IMR-90 (cell line): ENCODE data around the gene TM4SF20. TPM values are rescaled to one million over a fixed set of nuclear protein-coding genes. Genes with fewer than 3 reads are reported as not detected.
A peak's percentile ranks its signal among the peaks of the same experiment; 100 is the strongest.

Source experiments
- ATAC-seq: fragments of 200-7000 bp; cut with Tn5 transposase; 2 replicates; pipeline ENCODE4 v1.9.1; 2020; ENCODE audit warnings: low read depth, mild to moderate bottlenecking, moderate library complexity
- BruUV-seq: library from RNA; stranded (reverse); fragments of 400-500 nt; replicated peaks from 2 replicates; lab custom pipeline; 2021; lab: Mats Ljungman, UMichigan
- CTCF ChIA-PET: fragments of 300-600 bp; formaldehyde crosslinking; extraction: SDS; loops from one replicate; lab custom pipeline; 2021; ENCODE audit warnings: antibody characterized with exemption; lab: Yijun Ruan, JAX
- POLR2A ChIA-PET: fragments of 300-600 bp; sonication (Branson Sonifier 250); formaldehyde crosslinking; loops from one replicate; lab custom pipeline; 2022; ENCODE audit warnings: antibody characterized with exemption; ENCODE audit not compliant: unreplicated experiment; lab: Charles Lee
- DNase-seq: peaks from one replicate; pipeline ENCODE4 v3.0.0; 2013
- H2AFZ ChIP-seq: replicated peaks from 2 replicates; pipeline ENCODE3; 2013; ENCODE audit warnings: low read length, mild to moderate bottlenecking; ENCODE audit not compliant: poor library complexity
- H2AK5ac ChIP-seq: 2 replicates; pipeline ENCODE4 v1.6.1; 2013; ENCODE audit warnings: low read depth, low read length, inconsistent platforms
- H2AK9ac ChIP-seq: replicated peaks from 2 replicates; pipeline ENCODE3; 2013; ENCODE audit warnings: mild to moderate bottlenecking, low read depth, low read length, moderate library complexity; ENCODE audit not compliant: poor library complexity
- H2BK120ac ChIP-seq: 2 replicates; pipeline ENCODE4 v1.6.1; 2013; ENCODE audit warnings: low read depth, low read length, inconsistent platforms
- H2BK15ac ChIP-seq: 3 replicates; pipeline ENCODE4 v1.6.1; 2013; ENCODE audit warnings: low read depth, low read length, inconsistent platforms
- H2BK20ac ChIP-seq: 2 replicates; pipeline ENCODE4 v1.6.1; 2013; ENCODE audit warnings: low read depth, mild to moderate bottlenecking, inconsistent platforms, low read length, moderate library complexity
- H2BK5ac ChIP-seq: 2 replicates; pipeline ENCODE4 v1.6.1; 2013; ENCODE audit warnings: mild to moderate bottlenecking, low read depth, low read length, inconsistent platforms; ENCODE audit not compliant: poor library complexity, severe bottlenecking
- H3K14ac ChIP-seq: replicated peaks from 2 replicates; pipeline ENCODE4 v1.6.1; 2013; ENCODE audit warnings: low read depth, low read length, inconsistent platforms
- H3K18ac ChIP-seq: 2 replicates; pipeline ENCODE4 v1.6.1; 2013; ENCODE audit warnings: low read depth, low read length, control low read depth
- H3K23ac ChIP-seq: 2 replicates; pipeline ENCODE4 v1.6.1; 2013; ENCODE audit warnings: low read depth, low read length, inconsistent platforms
- H3K27ac ChIP-seq: 2 replicates; pipeline ENCODE4 v1.5.1; 2013; ENCODE audit warnings: mild to moderate bottlenecking, control low read depth, low read length; ENCODE audit not compliant: insufficient read depth
- H3K27me3 ChIP-seq: 2 replicates; pipeline ENCODE4 v1.6.1; 2013; ENCODE audit warnings: low read length; ENCODE audit not compliant: control insufficient read depth, insufficient read depth
- H3K36me3 ChIP-seq: 2 replicates; pipeline ENCODE4 v1.6.1; 2013; ENCODE audit warnings: low read length, mixed read lengths; ENCODE audit not compliant: control insufficient read depth, insufficient read depth
- H3K4ac ChIP-seq: 2 replicates; pipeline ENCODE4 v1.6.1; 2013; ENCODE audit warnings: low read depth, low read length, inconsistent platforms
- H3K4me1 ChIP-seq: 2 replicates; pipeline ENCODE4 v1.6.1; 2013; ENCODE audit warnings: low read length, mixed read lengths; ENCODE audit not compliant: control insufficient read depth, insufficient read depth
- H3K4me2 ChIP-seq: 2 replicates; pipeline ENCODE4 v1.6.1; 2013; ENCODE audit warnings: low read depth, mild to moderate bottlenecking, control low read depth, low read length, moderate library complexity
- H3K4me3 ChIP-seq: 2 replicates; pipeline ENCODE4 v1.5.1; 2013; ENCODE audit warnings: low read depth, mild to moderate bottlenecking, control low read depth, low read length, moderate library complexity; ENCODE audit not compliant: insufficient read depth
- H3K56ac ChIP-seq: 2 replicates; pipeline ENCODE4 v1.6.1; 2013; ENCODE audit warnings: low read length, inconsistent platforms; ENCODE audit not compliant: insufficient read depth; ENCODE audit errors: extremely low read depth
- H3K79me1 ChIP-seq, 2 experiments: 2 replicates each; pipeline ENCODE4 v1.6.1; 2013; ENCODE audit warnings: low read length in 2 of 2, inconsistent platforms in 1 of 2, low read depth in 1 of 2
- H3K9ac ChIP-seq: 2 replicates; pipeline ENCODE4 v1.6.1; 2013; ENCODE audit warnings: low read depth, low read length, control low read depth
- H3K9me1 ChIP-seq: 2 replicates; pipeline ENCODE4 v1.6.1; 2013; ENCODE audit warnings: low read length, inconsistent platforms; ENCODE audit not compliant: insufficient read depth
- H3K9me3 ChIP-seq: 2 replicates; pipeline ENCODE4 v1.6.1; 2013; ENCODE audit warnings: low read length; ENCODE audit not compliant: control insufficient read depth, insufficient read depth
- H4K20me1 ChIP-seq: 2 replicates; pipeline ENCODE4 v1.6.1; 2013; ENCODE audit warnings: low read length, inconsistent platforms; ENCODE audit not compliant: insufficient read depth
- H4K5ac ChIP-seq: 2 replicates; pipeline ENCODE4 v1.6.1; 2013; ENCODE audit warnings: mild to moderate bottlenecking, low read depth, low read length, control low read depth
- H4K8ac ChIP-seq, 2 experiments: 2 replicates each; pipeline ENCODE4 v1.6.1; 2013; ENCODE audit warnings: low read depth in 2 of 2, low read length in 2 of 2, control low read depth in 1 of 2, inconsistent platforms in 1 of 2
- H4K91ac ChIP-seq: 2 replicates; pipeline ENCODE4 v1.6.1; 2013; ENCODE audit warnings: low read depth, low read length, inconsistent platforms; ENCODE audit not compliant: insufficient read depth
- BHLHE40 ChIP-seq: fragments of 150-350 bp; IDR thresholded peaks from 2 replicates; pipeline ENCODE4 v1.6.1; 2016; ENCODE audit warnings: mild to moderate bottlenecking, low read depth, low read length
- MAZ ChIP-seq: IDR thresholded peaks from 2 replicates; pipeline ENCODE4 v1.6.1; 2012; ENCODE audit warnings: low read depth, mild to moderate bottlenecking, low read length, improper control_type of control experiment, moderate library complexity, borderline replicate concordance
- MXI1 ChIP-seq: IDR thresholded peaks from 2 replicates; pipeline ENCODE4 v1.6.1; 2012; ENCODE audit warnings: low read depth, mild to moderate bottlenecking, low read length, moderate library complexity, borderline replicate concordance
- NFE2L2 ChIP-seq: fragments of 150-350 bp; IDR thresholded peaks from 2 replicates; pipeline ENCODE4 v1.6.1; 2016; ENCODE audit warnings: low read depth, mild to moderate bottlenecking, low read length
- POLR2A ChIP-seq: IDR thresholded peaks from 2 replicates; pipeline ENCODE4 v1.6.1; 2012; ENCODE audit warnings: mild to moderate bottlenecking, low read depth, low read length
- RAD21 ChIP-seq: IDR thresholded peaks from 2 replicates; pipeline ENCODE4 v1.6.1; 2012; ENCODE audit warnings: low read length, improper control_type of control experiment
- RCOR1 ChIP-seq: IDR thresholded peaks from 2 replicates; pipeline ENCODE4 v1.6.1; 2012; ENCODE audit warnings: mild to moderate bottlenecking, low read length, improper control_type of control experiment; ENCODE audit not compliant: insufficient replicate concordance
- RFX5 ChIP-seq: IDR thresholded peaks from 2 replicates; pipeline ENCODE4 v1.8.0; 2012; ENCODE audit warnings: low read depth, mild to moderate bottlenecking, low read length, moderate library complexity
- WGBS, 2 experiments: methylation state at CpG; one replicate each; pipeline versions ENCODE4 v1.1.5 to v1.1.7; 2013; ENCODE audit warnings: missing lambda C conversion rate in 2 of 2; ENCODE audit not compliant: insufficient read length in 1 of 2; ENCODE audit errors: extremely low coverage in 2 of 2; 5-methylcytosine and 5-hydroxymethylcytosine counted together
- dilution Hi-C: fragments of 300-500 bp; cut with HindIII; formaldehyde crosslinking; loops from one replicate; pipeline ENCODE4 v1.14.3; 2018; ENCODE audit warnings: low sequenced_read_pairs; ENCODE audit not compliant: unreplicated experiment
- in situ Hi-C: fragments of 300-500 bp; cut with MboI; formaldehyde crosslinking; loops from 3 replicates; pipeline ENCODE4 v1.14.3; 2019; ENCODE audit warnings: low sequenced_read_pairs, inconsistent platforms, mixed read lengths
- intact Hi-C: fragments of 100-400 bp; cut with micrococcal nuclease; formaldehyde crosslinking; loops from 2 replicates; pipeline ENCODE4 v1.10.0; 2022
- polyA plus RNA-seq, 3 experiments: library from polyadenylated mRNA; depleted of rRNA; stranded (reverse); fragments of >200 nt; gene quantifications; 2 replicates each; pipeline ENCODE4 v1.2.3, GENCODE V29; 2012; ENCODE audit warnings: low replicate concordance in 1 of 3
- total RNA-seq: library from RNA; depleted of rRNA; stranded (reverse); fragments of >200 nt; gene quantifications from 2 replicates; pipeline ENCODE4 v1.2.3, GENCODE V29; 2012
- TF ChIP-seq, protein P1 (sequence below): conservative IDR thresholded peaks from 2 replicates; pipeline ENCODE4 v1.5.1; 2012; ENCODE audit warnings: mild to moderate bottlenecking, low read depth, low read length, improper control_type of control experiment
- TF ChIP-seq, protein P2 (sequence below): fragments of 150-350 bp; IDR thresholded peaks from 2 replicates; pipeline ENCODE4 v1.6.1; 2017; ENCODE audit warnings: mild to moderate bottlenecking, antibody characterized with exemption, low read length, low read depth

Gene TM4SF20
- total and polyA plus RNA-seq, 2 of the 4 experiments (the other 2 are of a cell fraction): under 0.01 to 0.03 TPM

DNA sequence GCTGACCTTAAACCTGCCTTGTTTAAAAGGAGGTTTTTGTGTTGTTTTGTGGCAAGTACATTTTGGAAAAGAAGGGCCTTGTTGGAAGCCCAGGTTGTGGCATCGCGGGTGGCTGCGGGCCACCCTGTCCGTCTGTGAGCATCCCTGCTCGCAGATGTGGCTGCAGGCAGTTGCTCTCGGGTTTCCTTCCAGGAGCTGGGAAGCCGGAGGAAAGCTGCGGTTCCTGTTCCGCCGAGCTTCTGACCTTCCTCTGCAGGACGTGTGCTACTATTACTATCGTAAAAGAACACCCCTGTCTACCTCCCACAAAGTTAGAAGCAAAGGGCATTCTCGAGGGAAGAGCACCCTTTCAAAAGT, 53.3 kb downstream of the TM4SF20 start:
- Histone ChIP-seq H3K56ac (peak overlapping the region; percentile 63; the same call in 1 of the 2 replicates), H3K4me2 (peak overlapping the region; percentile 90), H3K23ac (peak overlapping the region; percentile 70), H3K27ac (peak overlapping the region; percentile 76), H3K27me3 (no peaks in the 10 kb centered on the region), H3K9ac (peak overlapping the region; percentile 69), H3K36me3 (peaks cover 3% of the 10 kb centered on the region; the same call in 1 of the 2 replicates), H3K9me1 (no peaks in the 10 kb centered on the region), H2BK20ac (no peak overlapping the region), H3K79me1 (peaks cover 15 to 25% of the 10 kb centered on the region in 2 experiments), H2BK15ac (no peak overlapping the region), H2AFZ (peak overlapping the region; percentile 92), H3K4ac (peak overlapping the region; percentile 83), H3K9me3 (no peaks in the 10 kb centered on the region), H4K91ac (peak overlapping the region; percentile 52), H4K20me1 (no peaks in the 10 kb centered on the region), H3K4me1 (0 out of 2 replicates have a peak, but pooled peaks cover 2% of the 10 kb centered on the region), H3K18ac (peak overlapping the region; percentile 5; the same call in 1 of the 2 replicates), H3K14ac (peak overlapping the region; percentile 86), H3K4me3 (peak overlapping the region; percentile 86), H4K8ac (peak overlapping the region; percentile 71 to 79), H4K5ac (peak overlapping the region; percentile 5), H2BK5ac (peak overlapping the region; percentile 71), H2BK120ac (peak overlapping the region; percentile 26), H2AK9ac (peak overlapping the region; percentile 74), H2AK5ac (0 out of 2 replicates have a peak overlapping the region, but pooled peaks have one; percentile 21)
- DNase-seq (peak; percentile 55), ATAC-seq (peak; percentile 66)
- ChIA-PET POLR2A (interaction anchor here (0.6 kb wide), 1 partner anchor 10 kb away, joined by 3 read pairs; no protein-coding TSS in a partner anchor), CTCF (interaction anchor here (0.6 to 0.9 kb wide), 3 partner anchors 21 to 122 kb away, joined by 3 to 5 read pairs (median 4); no protein-coding TSS in a partner anchor)
- dilution Hi-C loops (no loop called here), intact Hi-C loops (loop anchor here (1.0 to 10.0 kb wide), 3 partner anchors 146 to 201 kb away; partner anchors contain the start of gene AGFG1), in situ Hi-C loops (no loop called here)
- TF ChIP-seq BHLHE40 (no peak), RAD21 (no peak), NFE2L2 (no peak), MAZ (no peak), MXI1 (no peak), POLR2A (no peak), RCOR1 (no peak), RFX5 (no peak)
- TF ChIP-seq, protein P1, sequence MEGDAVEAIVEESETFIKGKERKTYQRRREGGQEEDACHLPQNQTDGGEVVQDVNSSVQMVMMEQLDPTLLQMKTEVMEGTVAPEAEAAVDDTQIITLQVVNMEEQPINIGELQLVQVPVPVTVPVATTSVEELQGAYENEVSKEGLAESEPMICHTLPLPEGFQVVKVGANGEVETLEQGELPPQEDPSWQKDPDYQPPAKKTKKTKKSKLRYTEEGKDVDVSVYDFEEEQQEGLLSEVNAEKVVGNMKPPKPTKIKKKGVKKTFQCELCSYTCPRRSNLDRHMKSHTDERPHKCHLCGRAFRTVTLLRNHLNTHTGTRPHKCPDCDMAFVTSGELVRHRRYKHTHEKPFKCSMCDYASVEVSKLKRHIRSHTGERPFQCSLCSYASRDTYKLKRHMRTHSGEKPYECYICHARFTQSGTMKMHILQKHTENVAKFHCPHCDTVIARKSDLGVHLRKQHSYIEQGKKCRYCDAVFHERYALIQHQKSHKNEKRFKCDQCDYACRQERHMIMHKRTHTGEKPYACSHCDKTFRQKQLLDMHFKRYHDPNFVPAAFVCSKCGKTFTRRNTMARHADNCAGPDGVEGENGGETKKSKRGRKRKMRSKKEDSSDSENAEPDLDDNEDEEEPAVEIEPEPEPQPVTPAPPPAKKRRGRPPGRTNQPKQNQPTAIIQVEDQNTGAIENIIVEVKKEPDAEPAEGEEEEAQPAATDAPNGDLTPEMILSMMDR: no peak
- TF ChIP-seq, protein P2, sequence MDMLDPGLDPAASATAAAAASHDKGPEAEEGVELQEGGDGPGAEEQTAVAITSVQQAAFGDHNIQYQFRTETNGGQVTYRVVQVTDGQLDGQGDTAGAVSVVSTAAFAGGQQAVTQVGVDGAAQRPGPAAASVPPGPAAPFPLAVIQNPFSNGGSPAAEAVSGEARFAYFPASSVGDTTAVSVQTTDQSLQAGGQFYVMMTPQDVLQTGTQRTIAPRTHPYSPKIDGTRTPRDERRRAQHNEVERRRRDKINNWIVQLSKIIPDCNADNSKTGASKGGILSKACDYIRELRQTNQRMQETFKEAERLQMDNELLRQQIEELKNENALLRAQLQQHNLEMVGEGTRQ: no peak
- BruUV-seq: TSS peak; percentile 32
- WGBS, 2 experiments: no CpG with 5 or more reads among the region's 13 CpGs
